GM18505 (cell line): ENCODE results near the gene TUBB2B.
"Not testable (repeated sequence)": the region's sequence is repeated elsewhere in the genome, so short reads cannot be mapped to it uniquely, and the experiment has no call there.

Source experiments
- ATAC-seq: cut with Tn5 transposase; IDR thresholded peaks from one replicate; pipeline ENCODE4 v1.9.1; 2021; ENCODE audit not compliant: unreplicated experiment
- POLR2A ChIP-seq: IDR thresholded peaks from 4 replicates; pipeline ENCODE4 v1.6.1; 2011; ENCODE audit warnings: borderline replicate concordance; ENCODE audit not compliant: insufficient read depth, insufficient read length; ENCODE audit errors: extremely low read depth

The TUBB2B gene

DNA sequence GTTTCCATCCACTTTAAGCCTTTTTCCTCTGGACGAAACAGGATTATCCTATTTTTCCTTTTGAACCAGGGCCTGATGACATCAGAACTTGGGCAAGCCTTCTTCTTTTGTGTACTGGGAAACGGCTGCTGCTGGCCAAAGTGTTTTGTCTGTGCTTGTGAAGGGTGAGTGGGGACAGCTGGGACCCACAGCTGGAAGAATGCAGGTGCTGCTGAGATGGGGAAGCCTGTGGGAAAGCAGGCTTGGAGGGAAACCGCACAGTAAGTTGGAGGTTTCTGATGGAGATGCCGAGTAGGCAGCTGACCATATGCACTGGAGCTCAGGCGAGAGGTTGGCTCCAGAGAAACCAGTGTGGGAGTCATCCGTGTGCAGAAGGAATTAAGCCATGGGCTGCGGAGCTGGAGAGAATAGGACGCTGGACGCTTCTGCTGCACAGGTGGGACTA lies 22.8 kb upstream of the TUBB2B start:
- no peak for TF ChIP-seq POLR2A
- no peak for ATAC-seq

DNA sequence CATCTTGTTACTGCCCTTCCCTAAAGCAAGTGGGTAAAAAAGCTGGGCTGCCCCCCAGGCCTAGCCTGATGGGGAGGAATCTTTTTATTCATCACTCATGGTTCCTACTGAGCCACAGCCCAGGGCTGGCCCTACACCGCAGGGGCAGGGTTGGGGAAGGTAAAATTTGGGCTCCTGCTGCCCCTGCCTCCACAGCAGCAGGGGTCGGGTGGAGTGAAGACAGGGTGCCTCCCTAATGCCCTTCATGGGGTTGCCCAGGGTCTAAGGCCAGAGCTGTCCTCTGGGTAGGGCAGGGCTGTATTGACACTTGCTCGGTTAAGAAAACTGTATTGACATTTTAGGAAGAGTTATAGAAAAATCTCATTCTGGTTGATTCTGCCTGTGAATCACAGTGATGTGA lies 22.4 kb upstream of the TUBB2B start:
- no peak for ATAC-seq
- no peak for TF ChIP-seq POLR2A

DNA sequence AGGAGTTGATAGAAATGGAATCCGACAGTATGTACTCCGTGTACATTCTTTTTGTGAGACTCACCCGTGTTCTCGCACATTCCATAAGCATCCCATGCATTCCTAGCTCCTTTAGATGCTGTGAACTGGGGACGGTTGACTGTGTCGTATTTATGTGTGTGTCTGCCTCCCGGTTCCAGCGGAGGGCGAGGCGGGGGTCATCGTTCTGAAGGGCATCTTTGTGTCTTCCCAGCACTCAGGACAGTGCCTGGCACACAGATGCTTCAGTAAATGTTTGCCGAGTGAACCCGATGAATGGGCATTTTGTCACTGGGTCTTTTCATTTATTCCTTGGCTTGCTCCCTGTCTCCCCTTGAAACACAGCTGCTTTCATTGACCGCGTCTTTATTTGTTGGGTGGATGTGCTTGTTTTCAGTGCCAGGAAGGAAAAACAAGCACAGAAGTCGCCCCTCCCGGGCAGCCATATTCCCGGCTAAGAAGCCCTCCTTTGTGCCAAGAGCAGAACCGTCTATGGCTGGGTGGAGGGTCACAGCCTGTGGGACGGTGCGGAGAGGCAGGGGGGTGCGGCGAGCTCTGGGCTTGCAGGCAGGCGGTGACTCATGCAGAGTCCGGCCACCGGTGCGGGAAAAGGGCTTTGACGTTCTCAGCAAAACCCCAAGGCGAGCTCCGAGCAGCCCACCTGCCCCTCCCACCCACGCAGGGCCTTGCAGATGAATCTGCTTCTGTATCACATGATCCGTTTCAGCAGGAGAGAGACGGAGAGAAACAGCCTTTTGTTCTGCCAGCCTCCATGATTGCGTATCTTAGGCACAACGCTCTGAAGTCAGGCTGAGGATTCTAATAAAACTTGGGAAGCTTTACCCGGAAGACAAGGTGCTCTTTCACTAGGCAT lies 20.0 kb upstream of the TUBB2B start:
- no peak for ATAC-seq

DNA sequence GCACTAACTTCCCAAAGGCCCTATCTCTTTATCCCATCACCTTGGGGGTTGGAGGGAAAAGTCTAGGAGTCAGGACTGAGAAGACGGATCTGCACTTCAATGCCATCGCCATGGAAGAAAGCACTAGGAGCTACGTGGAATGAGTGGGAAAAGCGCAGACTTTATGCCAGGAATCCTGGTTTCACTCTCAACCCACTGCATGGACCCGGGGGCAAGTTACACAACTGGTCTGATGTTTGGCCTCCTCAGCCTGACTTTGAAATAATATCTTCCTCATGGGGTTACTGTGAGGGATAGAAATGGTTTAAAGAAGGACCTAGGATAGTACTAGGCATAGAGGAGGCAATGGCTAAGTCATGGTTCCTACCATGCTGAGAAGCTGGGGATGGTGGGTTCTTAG lies 17.8 kb upstream of the TUBB2B start:
- ATAC-seq, result no peak

More for the DNA sequence above, 20.0 kb upstream of the TUBB2B start:
- no peak for TF ChIP-seq POLR2A

DNA sequence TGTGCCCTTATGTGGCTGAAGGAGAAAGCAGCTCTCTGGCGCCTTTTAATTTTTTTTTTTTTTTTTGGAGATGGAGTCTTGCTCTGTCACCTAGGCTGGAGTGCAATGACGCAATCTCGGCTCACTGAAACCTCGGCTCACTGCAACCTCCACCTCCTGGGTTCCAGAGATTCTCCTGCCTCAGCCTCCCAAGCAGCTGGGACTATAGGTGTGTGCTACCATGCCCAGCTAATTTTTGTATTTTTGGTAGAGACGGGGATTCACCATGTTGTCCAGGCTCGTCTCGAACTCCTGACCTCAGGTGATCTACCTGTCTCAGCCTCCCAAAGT lies 17.3 kb upstream of the TUBB2B start:
- ATAC-seq, result not testable (repeated sequence)

More for the DNA sequence above, 17.8 kb upstream of the TUBB2B start:
- TF ChIP-seq POLR2A, result no peak

DNA sequence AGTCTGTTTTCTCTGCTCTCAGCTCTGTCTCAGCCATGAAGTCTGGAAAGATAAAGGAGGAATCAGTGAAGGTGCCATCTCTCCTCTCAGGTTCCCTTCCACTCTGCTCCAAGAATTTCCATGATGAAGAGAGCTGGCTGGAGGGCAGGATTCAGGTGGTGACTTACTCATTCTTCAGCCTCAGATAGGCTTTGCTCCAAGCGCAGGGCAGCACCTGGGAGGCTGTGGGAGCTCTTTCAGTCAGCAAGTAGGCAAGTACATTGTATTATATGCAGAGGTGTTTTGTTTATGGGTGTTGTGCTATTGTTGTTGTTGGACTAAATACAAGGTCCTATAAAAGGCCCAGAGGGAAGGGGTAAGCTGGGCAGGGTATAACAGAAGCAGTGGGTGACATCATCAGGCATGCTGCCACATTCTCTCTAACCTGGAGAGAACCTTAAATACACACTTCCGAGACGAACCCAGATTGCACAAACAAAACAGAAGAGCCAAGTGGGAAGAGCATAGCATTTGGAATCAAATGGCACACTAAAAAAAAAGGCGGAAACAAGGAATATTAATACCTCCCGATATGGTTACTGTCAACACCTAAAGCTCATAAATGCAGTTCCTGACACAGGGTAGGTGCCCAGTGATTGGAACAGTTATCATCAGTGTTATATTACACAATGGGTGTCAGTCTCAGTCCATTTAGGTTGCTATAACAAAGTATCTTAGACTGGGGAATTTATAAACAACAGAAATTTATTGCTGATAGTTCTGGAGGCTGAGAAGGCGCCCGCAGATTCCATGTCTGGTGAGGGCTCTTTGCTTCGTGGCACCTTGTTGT lies 16.8 kb upstream of the TUBB2B start:
- ATAC-seq, result no peak
- no peak for TF ChIP-seq POLR2A

DNA sequence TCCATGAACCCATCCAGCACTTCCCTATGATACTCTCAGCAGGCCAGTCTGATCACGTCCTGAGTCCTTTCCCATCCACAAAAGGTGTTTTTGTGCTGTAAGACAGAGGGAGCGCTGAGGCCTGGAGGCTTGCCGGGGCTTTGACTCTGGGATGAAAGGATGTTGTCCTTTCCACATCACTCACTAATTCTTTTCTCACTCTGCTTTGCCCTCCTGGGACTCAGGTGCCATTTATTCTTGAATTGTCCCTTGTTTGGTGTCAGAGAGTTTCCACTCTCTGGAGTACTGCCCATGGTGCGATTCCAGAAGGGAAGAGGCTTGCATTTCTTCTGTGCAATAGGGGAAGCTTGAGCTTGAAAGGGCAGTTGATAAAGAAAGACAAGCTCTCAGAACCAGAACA lies 15.3 kb upstream of the TUBB2B start:
- ATAC-seq, result no peak
- no peak for TF ChIP-seq POLR2A

DNA sequence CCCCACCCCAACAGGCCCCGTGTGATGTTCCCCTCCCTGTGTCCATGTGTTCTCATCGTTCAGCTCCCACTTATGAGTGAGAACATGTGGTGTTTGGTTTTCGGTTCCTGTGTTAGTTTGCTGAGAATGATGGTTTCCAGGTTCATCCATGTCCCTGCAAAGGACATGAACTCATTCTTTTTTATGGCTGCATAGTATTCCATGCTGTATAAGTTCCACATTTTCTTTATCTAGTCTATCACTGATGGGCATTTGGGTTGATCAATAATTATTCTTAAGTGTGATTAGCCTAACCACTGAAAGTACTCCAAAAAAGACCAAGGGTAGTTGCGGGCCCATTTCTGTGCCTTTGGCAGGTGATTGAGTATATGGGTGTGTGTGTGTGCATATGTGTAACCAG lies 14.3 kb upstream of the TUBB2B start:
- ATAC-seq, result not testable (repeated sequence)

DNA sequence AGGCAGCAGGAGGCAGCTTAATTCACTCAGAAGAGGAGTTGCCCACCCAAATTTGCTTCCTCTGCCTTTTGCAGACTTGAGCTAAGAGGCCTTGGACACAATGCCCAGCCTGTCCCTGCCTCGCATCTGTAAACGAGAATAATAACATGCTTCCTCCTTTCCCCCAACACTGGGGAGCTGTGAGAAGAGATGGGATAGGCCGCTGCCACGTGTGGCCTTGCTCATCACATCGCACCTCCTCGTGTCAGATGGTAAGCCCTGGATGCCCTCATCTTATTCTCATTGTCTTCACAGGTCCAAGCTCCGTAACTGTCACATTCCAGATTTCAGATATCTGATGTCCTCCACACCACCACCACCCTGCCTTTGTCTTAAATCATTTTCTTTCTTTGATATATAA lies 13.1 kb upstream of the TUBB2B start:
- no peak for ATAC-seq
- no peak for TF ChIP-seq POLR2A

DNA sequence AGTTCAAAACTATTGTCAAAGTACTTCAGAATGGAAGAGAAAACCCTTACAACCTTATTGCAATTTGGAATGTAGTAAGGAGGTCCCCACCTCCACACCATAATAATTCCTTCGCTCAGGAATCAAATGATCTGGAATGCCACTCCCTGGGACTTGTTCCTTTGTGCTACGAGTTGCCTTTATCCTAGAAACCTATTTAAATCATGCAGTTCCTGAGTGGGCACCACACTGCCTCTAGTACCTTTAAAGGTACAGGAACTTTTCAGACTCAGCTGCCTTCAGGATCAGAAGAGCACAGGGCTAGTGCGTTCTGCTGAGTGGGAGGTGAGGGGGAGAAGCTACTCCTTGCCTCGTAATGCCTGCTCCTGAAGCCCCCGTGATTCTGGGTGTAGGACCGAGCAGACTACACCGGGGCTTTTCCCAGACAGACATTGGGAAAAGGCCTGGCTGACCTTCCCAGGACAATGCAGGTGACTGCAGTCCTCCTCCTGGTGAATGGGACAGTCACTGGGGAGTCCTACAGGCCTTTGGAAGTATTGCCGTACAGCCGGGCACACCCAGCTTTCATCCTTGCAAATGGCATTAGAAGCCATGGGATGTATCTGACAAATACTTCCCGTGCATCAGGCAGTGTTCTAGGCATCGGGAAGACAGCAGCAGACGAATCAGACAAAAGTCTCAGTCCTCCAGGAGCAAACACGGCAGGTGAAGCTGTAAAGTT lies 11.8 kb upstream of the TUBB2B start:
- no peak for ATAC-seq
- TF ChIP-seq POLR2A, result no peak

DNA sequence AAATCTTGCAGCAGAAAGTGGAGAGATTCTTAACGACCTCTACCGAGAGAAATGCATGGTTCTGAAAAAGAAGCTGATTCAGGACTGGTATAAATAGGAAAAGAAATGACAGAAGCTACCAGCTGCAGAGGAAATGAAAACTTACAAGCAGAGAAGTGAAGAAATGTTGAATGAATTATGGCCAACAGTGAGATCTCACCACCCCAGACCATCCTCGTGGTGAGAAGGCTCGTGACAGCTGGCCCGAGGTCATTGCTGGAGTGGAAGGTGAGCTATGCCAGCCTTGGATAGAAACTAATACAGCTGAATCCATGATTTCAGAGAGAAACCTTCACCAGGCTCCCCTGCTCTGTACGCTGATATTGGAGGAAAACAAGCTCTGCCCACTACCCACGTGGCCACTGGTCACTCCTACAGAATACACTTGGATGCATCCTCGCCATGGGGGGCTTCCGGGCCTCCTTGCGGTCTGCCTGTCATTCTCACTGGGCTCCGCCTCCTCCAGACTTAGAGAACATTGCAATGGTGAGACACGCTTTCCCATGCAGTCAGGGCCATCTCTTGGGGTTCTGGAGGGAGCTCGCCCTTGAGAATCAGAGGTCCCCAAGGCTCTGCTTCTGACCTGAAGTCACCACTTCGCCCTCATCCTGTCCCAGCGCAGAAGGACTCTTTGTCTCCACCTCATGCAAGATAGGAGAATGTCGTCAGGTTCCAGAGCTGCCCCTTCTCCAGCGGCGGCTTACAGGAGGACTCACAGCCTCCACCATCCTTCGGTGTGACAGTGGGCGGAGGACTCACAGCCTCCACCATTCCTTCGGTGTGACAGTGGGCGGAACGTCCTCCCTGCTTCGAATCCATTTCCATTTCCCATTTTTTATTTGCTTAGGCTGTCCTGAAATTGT lies 10.6 kb upstream of the TUBB2B start:
- ATAC-seq, result no peak
- TF ChIP-seq POLR2A, result no peak

DNA sequence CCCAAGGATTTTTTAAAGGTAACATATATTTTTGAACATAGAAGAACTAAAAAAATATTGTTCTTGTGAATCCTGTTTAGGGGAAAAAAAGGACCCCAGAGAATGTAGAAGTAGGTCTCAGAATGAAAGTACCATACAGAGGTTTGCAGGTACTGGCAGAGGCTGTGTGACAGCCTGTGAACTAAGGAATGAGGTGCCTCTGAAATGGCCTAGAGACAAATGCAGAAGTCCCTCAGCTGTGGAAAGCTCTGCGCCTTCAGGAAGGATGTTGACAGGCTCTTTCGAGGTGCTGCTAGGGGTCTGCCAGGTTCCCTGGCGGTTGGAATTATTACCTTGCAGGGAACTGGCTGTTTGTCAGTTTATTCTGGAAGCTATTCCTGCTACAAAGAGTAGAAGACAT lies 8.6 kb upstream of the TUBB2B start:
- no peak for ATAC-seq
- TF ChIP-seq POLR2A, result no peak

DNA sequence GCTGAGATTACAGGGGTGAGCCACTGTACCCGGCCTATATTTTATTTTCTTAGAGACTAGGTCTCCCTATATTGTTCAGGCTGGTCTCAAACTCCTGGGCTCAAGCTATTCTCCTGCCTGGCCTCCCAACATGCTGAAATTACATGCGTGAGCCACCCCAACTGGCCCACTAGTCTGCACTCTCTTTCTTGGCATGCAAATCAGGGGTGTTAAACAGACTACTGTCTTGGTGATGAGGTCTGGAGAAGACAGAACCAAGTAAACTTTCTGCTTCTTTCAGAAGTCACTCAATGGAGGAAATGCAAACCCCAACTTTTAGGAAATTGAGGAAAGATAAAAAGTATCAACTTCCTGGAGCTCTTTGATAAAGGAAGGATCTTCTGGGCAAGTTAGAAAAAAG lies 8.0 kb upstream of the TUBB2B start:
- TF ChIP-seq POLR2A, result no peak
- no peak for ATAC-seq
